Osteoblast (primary cell): Measurements from ENCODE around the gene OLFM1. TPM values are rescaled to one million over a fixed set of nuclear protein-coding genes. Genes with fewer than 3 reads are reported as not detected.
"Not testable (repeated sequence)": the region's sequence is repeated elsewhere in the genome, so short reads cannot be mapped to it uniquely, and the experiment has no call there.

Source experiments
- DNase-seq: peaks from one replicate; pipeline ENCODE4 v3.0.0; 2011; ENCODE audit warnings: low spot score, mixed read lengths; ENCODE audit not compliant: insufficient read length; ENCODE audit errors: missing footprints
- H2AFZ ChIP-seq: 2 replicates; pipeline ENCODE4 v1.6.0; 2011; ENCODE audit warnings: mild to moderate bottlenecking, low read length
- H3K27ac ChIP-seq: 2 replicates; pipeline ENCODE4 v1.5.1; 2011; ENCODE audit warnings: mild to moderate bottlenecking, low read depth, low read length, moderate library complexity
- H3K27me3 ChIP-seq: 2 replicates; pipeline ENCODE4 v1.6.0; 2012; ENCODE audit warnings: mild to moderate bottlenecking, control low read depth, inconsistent platforms, low read length, moderate library complexity; ENCODE audit not compliant: insufficient read depth
- H3K36me3 ChIP-seq: 2 replicates; pipeline ENCODE4 v1.5.1; 2011; ENCODE audit warnings: mild to moderate bottlenecking, low read length, control low read depth, moderate library complexity; ENCODE audit not compliant: insufficient read depth
- H3K4me1 ChIP-seq: 2 replicates; pipeline ENCODE4 v1.5.1; 2011; ENCODE audit warnings: mild to moderate bottlenecking, low read length, control low read depth, moderate library complexity; ENCODE audit not compliant: insufficient read depth
- H3K4me2 ChIP-seq: 2 replicates; pipeline ENCODE4 v1.6.0; 2011; ENCODE audit warnings: mild to moderate bottlenecking, low read length; ENCODE audit not compliant: insufficient read depth
- H3K4me3 ChIP-seq: fragments of 200-600 bp; sonication (generic); 3 replicates; pipeline ENCODE4 v1.5.1; 2012; ENCODE audit warnings: mild to moderate bottlenecking, low read length, inconsistent platforms; ENCODE audit not compliant: insufficient read depth
- H3K79me2 ChIP-seq: 2 replicates; pipeline ENCODE4 v1.6.0; 2012; ENCODE audit warnings: mild to moderate bottlenecking, low read length, control low read depth, inconsistent platforms; ENCODE audit not compliant: insufficient read depth
- H3K9me3 ChIP-seq: 2 replicates; pipeline ENCODE4 v1.5.1; 2011; ENCODE audit warnings: low read depth, low read length, control low read depth
- H4K20me1 ChIP-seq: 2 replicates; pipeline ENCODE4 v1.6.0; 2012; ENCODE audit warnings: mild to moderate bottlenecking, low read length, control low read depth; ENCODE audit not compliant: insufficient read depth
- total RNA-seq: library from RNA; depleted of rRNA; stranded (reverse); fragments of >200 nt; gene quantifications from 2 replicates; pipeline ENCODE4 v1.2.3, GENCODE V29; 2012
- TF ChIP-seq, protein P1 (sequence below): IDR thresholded peaks from 2 replicates; pipeline ENCODE4 v1.5.1; 2011; ENCODE audit warnings: mild to moderate bottlenecking, low read depth, low read length, moderate library complexity; ENCODE audit errors: extremely low read depth

OLFM1 gene
- total RNA-seq, 1 donor: under 0.01 TPM

DNA sequence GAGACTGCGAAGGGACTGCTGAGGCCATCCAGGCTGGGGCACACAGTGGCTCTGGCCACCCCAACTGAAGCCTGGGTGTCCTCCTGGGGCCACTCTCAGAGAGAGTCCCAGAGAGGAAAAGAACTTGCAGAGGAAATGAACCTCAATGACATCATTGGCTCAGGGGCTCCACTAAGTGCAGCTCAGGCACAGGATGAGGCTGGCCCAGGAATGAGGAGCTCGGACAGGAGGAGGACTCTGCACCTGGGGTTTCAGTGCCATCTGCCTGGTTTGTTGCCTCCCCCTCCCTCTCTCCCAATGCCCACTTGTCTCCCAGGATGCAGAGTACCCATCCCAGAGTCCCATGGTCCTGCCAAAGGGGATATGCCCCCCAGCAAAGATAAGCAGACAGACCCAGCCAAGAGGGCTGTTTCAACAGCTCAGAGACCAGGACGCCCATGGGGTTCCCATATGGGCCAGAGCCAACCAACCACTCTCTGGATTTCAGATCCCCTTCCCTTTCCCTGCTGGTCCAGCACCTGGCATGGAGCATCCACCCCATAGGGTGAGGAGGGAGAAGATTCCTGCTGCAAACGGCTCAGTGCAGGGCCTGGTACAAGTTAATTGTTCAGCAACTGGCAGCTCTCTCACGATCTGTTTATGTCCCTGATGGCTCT is 26.9 kb upstream of the OLFM1 start:
- no peaks in the 10 kb centered on the region for H4K20me1 ChIP-seq
- H3K27ac ChIP-seq: no peak overlapping the region
- H3K4me3 ChIP-seq: no peak overlapping the region
- no peak for DNase-seq
- no peaks in the 10 kb centered on the region for H3K4me1 ChIP-seq
- peaks cover 7% of the 10 kb centered on the region for H3K27me3 ChIP-seq
- H3K9me3 ChIP-seq: no peaks in the 10 kb centered on the region
- no peaks in the 10 kb centered on the region for H3K36me3 ChIP-seq
- H3K79me2 ChIP-seq: no peaks in the 10 kb centered on the region
- TF ChIP-seq, protein P1, sequence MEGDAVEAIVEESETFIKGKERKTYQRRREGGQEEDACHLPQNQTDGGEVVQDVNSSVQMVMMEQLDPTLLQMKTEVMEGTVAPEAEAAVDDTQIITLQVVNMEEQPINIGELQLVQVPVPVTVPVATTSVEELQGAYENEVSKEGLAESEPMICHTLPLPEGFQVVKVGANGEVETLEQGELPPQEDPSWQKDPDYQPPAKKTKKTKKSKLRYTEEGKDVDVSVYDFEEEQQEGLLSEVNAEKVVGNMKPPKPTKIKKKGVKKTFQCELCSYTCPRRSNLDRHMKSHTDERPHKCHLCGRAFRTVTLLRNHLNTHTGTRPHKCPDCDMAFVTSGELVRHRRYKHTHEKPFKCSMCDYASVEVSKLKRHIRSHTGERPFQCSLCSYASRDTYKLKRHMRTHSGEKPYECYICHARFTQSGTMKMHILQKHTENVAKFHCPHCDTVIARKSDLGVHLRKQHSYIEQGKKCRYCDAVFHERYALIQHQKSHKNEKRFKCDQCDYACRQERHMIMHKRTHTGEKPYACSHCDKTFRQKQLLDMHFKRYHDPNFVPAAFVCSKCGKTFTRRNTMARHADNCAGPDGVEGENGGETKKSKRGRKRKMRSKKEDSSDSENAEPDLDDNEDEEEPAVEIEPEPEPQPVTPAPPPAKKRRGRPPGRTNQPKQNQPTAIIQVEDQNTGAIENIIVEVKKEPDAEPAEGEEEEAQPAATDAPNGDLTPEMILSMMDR: no peak
- H2AFZ ChIP-seq: no peak overlapping the region
- H3K4me2 ChIP-seq: no peak overlapping the region

DNA sequence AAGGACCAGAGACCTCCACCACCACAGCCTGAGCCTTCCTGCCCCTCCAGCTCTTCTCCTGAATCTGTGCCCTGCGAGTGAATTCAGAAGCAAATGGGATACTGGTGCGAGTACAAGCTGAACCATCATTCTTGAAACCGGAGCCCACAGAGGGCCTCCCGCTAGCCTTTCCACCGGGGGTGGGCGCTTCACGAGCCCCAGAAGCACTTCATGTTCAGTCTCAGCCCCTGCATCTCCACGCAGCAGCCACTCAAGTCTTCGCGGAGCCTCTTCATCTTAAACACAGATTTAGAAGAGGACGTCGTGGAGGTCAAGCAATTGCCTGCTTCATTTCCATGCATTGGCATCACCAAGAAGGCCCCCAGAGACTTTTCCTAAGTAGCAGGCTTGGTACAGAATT is 26.0 kb upstream of the OLFM1 start:
- Histone ChIP-seq H3K4me1 (no peaks in the 10 kb centered on the region), H3K9me3 (no peaks in the 10 kb centered on the region), H2AFZ (no peak overlapping the region), H3K36me3 (no peaks in the 10 kb centered on the region), H3K27ac (no peak overlapping the region), H3K4me2 (no peak overlapping the region), H3K79me2 (no peaks in the 10 kb centered on the region), H4K20me1 (no peaks in the 10 kb centered on the region), H3K27me3 (peaks cover 7% of the 10 kb centered on the region), H3K4me3 (no peak overlapping the region)
- TF ChIP-seq, protein P1: no peak
- DNase-seq: peak; percentile 41

- H3K4me3 ChIP-seq: no peak overlapping the region
- H3K79me2 ChIP-seq: no peaks in the 10 kb centered on the region
- peaks cover 7% of the 10 kb centered on the region for H3K27me3 ChIP-seq
- H2AFZ ChIP-seq: no peak overlapping the region
- H3K9me3 ChIP-seq: no peaks in the 10 kb centered on the region
- no peaks in the 10 kb centered on the region for H3K4me1 ChIP-seq
- TF ChIP-seq, protein P1: no peak
- DNase-seq: no peak
- H3K36me3 ChIP-seq: no peaks in the 10 kb centered on the region
- no peak overlapping the region for H3K4me2 ChIP-seq
- H4K20me1 ChIP-seq: no peaks in the 10 kb centered on the region
- H3K27ac ChIP-seq: no peak overlapping the region
Measured at GRCh38 chr9:135062254-135062653, 25.2 kb upstream of the OLFM1 start.

DNA sequence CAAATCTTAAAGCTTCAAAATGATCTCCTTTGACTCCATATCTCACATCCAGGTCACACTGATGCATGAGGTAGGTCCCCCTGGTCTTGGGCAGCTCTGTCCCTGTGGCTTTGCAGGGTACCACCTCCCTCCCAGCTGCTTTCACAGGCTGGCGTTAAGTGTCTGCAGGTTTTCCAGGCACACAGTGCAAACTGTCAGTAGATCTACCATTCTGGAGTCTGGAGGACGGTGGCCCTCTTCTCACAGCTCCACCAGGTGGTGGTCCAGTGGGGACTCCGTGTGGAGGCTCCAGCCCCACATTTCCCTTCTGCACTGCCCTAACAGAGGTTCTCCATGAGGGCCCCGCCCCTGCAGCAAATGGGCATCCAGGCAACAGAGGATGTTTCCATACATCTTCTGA is 24.0 kb upstream of the OLFM1 start:
- not testable (repeated sequence) for H3K27me3 ChIP-seq, DNase-seq, H3K79me2 ChIP-seq, H3K27ac ChIP-seq, H4K20me1 ChIP-seq, H2AFZ ChIP-seq, H3K36me3 ChIP-seq, H3K4me2 ChIP-seq, H3K4me1 ChIP-seq, H3K4me3 ChIP-seq, H3K9me3 ChIP-seq

- not testable (repeated sequence) for H3K4me2 ChIP-seq, H4K20me1 ChIP-seq, H2AFZ ChIP-seq, H3K9me3 ChIP-seq, H3K4me3 ChIP-seq, DNase-seq, H3K4me1 ChIP-seq, H3K36me3 ChIP-seq, H3K27me3 ChIP-seq, H3K27ac ChIP-seq, H3K79me2 ChIP-seq
Measured at GRCh38 chr9:135063888-135064287, 23.6 kb upstream of the OLFM1 start.
